NCI-H1694 (cell line): Measurements from ENCODE around the gene KDM4C.

ENCODE experiments used
- DNase-seq: peaks from one replicate; lab custom pipeline; 2025; lab: John Stamatoyannopoulos, UW

Gene KDM4C

GRCh38 chr9:6904371-6904770 lies 146.6 kb downstream of the KDM4C start:
- DNase-seq = no peak

GRCh38 chr9:6905850-6906375 lies 148.1 kb downstream of the KDM4C start:
- DNase-seq = no peak

DNA sequence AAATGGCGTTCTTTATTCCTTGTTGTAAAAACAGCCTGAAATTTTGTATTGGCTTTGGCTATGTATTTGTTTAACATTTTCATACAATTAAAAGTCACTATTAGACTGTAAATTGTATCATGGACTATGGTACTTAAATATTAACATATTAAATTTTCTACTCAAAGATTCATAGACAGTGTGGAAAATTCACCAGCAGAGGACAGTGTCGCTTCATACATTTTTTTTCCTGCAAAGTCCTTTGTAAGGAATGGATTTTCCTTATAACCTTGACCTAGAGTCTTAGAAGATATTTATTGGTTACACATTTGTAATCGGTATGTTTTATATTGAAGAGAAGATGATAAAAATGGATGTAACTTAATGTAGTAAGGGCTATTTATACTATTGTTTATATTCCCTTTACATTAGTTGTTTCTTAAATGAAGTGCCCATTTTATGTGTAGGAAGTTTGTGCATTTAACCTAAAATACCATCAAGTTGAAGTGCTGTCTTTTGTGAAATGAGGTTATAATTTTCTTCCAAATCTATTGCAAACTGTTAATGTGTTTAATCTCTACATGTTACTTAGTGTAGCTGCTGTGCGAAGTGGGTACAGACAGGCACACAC lies 150.1 kb downstream of the KDM4C start:
- DNase-seq = peak; percentile 27

GRCh38 chr9:6909181-6909580 lies 151.4 kb downstream of the KDM4C start:
- DNase-seq = no peak

- no peak for DNase-seq
Measured at GRCh38 chr9:6910032-6910431, 152.3 kb downstream of the KDM4C start.

GRCh38 chr9:6910497-6910896 lies 152.7 kb downstream of the KDM4C start:
- no peak for DNase-seq

GRCh38 chr9:6911901-6912638 lies 154.3 kb downstream of the KDM4C start:
- no peak for DNase-seq

- DNase-seq = no peak
Measured at GRCh38 chr9:6915635-6916034, 157.9 kb downstream of the KDM4C start.

GRCh38 chr9:6917162-6917561 lies 159.4 kb downstream of the KDM4C start:
- DNase-seq = no peak

DNA sequence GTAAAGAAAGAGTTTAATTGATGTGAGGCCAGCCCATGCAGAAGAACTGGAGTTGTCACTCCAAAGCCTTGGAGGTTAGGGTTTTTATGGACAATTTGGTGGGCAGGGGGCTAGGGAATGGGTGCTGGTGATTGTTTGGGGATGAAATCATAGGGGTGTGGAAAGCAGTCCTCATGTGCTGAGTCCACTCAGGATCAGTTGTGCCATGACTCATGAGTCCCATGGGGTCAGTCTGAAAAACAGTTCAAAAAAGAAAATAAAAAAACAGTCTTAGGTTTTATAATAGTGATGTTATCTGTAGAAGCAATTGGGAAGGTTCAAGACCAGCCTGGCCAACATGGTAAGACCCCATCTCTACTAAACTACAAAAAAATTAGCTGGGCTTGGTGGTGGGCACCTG lies 162.3 kb downstream of the KDM4C start:
- no peak for DNase-seq

GRCh38 chr9:6921315-6921714 lies 163.5 kb downstream of the KDM4C start:
- DNase-seq = no peak

DNA sequence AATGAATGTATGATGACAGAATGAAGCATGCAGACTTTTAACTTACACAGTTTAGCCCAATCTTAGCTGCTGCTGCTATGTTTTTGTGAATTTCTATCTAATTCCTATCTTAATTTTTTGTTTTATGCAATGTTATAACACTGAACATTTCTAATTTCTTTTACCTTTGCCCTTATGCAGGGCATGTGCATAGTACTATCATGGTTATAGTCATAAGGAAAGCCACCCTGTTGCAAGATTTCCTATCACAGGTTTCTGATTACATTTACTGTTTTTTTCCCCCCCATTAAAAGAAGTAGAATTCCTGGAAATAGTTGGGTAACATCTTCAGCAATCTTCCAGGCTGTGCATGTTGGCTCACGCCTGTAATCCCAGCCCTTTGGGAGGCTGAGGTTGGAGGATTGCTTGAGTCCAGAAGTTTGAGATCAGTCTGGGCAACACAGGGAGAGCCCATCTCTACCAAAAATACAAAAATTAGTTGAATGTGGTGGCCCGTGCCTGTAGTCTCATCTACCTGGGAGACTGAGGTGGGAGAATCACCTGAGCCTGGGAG lies 164.4 kb downstream of the KDM4C start:
- DNase-seq = no peak

DNA sequence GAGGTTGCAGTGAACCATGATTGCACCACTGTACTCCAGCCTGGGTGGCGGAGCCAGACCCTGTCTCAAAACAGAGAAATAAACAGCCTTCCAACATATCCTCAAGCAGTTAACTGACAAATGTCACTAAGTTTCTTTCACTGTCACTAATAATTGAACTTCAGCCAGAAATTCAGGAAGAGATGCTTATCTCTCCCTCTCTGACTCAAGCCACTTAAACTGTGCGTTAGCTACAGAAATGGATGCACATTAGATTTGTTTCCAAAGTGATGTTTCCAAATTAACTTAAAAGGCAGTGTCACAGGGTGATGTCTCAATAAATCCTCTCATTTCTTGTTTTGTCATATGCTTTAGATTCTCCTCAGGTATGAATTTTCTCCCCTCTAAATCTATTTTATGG lies 164.9 kb downstream of the KDM4C start:
- DNase-seq = no peak

DNA sequence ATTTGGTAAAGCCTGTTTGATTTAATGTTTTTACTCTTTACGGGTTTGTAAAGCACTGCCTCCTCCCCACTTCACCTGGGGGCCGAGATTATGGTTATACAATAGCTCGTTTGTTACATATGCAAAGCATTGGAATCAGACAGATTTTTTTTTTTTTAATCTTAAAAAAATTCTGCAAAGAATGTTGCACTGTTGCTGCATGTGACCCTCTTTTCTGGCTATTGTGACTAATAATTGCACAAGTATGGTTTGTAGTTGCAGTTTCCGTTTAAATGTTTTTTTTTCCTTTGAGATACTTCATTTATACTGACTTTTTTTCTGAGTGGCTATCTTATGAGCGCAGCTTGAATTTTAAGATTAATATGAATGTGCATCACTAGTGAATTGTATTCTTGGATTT lies 165.3 kb downstream of the KDM4C start:
- DNase-seq = no peak

DNA sequence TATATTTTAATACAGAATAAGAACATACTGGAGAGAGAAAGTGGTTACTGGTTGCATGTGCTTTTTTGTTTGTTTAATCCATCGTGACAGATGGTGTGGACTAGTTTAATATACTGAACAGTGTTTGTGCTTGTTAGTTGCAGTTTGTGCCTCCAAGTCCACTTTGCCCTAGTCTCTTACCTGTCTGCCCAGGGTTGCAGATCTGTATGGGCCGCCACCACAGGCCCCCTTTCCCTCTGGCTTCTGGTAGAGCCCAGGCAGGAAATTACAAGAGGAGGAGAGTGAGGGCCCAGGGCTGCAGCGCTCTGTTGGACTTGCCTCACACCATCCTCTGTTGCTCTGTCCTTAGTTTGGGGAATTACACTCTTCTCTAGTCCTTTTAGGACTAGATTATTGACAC lies 166.4 kb downstream of the KDM4C start:
- DNase-seq = no peak

GRCh38 chr9:6924988-6925563 lies 167.3 kb downstream of the KDM4C start:
- no peak for DNase-seq

GRCh38 chr9:6925836-6926235 lies 168.1 kb downstream of the KDM4C start:
- DNase-seq = no peak

- no peak for DNase-seq
Measured at GRCh38 chr9:6926436-6926835, 168.7 kb downstream of the KDM4C start.

DNA sequence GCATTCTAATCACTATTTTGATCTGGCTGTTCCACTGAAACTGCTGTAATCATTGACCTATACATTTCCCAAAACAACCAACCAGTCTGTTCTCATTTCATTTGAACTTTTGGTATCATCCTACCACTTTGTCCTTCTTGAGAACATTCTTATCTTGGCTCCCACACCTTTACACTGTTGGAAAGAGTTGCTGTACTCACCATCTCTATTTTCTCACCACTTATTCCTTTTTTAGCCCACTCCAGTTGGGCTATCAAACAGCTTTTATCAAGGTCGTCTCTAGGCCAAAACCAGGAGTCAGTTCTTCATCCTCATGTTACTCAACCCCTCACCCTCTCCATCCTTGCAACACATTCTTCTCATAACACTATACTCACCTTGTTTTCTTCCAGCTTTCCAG lies 170.1 kb downstream of the KDM4C start:
- no peak for DNase-seq

DNA sequence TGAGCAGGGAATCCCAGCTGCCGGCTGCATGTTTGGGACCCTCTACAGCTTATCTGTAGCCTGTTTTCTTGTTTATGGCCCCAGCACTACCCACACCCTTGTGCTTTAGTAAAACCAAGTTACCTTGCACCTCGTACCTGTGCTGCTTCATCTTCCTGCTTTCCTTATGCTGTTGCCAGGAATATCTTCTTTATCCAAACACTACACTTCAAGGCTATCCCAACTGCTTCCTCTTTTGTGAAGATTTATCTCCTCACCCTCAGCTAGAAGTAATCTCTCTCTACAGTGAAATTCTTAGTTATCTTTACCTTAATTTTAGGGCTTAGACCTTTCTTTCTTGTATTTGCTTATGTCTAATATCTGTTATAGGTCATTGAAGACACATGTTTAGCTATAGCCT lies 171.1 kb downstream of the KDM4C start:
- DNase-seq = no peak

DNA sequence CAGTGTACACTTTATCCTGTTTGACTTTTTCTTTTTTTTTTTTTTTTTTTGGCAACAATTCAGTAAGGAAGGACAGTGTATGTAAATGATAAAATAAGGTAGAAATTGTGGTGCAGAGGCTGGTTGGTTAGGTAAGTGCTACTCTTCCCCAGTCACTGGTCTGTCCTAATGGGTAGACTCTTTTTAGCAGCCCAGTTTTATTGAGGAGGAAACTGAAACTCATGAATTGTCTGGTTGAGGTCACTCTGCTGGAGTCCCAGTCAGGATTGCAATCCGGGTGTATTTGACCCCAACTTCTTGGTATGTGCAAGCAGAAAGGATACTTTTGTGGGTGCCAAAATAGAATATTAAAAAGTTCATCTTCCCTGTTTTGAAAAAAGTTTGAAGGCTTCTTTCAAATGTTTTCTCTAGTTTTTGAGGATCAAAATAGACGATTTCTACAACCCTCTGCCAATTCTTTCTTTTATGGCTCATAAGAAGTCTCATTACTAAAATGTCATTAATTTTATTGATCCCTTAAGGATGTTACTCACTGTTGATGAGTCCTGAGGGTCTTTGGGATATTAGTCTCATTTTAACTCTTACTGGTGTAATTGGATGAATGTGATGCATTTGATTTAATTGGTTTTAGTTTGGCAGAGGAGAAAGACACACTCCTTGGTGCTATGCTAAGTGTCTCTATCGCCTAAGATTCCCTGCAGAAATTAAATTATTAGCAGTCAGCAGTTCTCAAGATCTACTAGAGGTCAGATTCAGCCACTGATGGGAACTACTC lies 171.9 kb downstream of the KDM4C start:
- no peak for DNase-seq

- DNase-seq = no peak
Measured at GRCh38 chr9:6930827-6931226, 173.1 kb downstream of the KDM4C start.
